HG03378 (cell line): ENCODE data around the gene BPIFA2.

Source experiments
- ATAC-seq: cut with Tn5 transposase; IDR thresholded peaks from one replicate; pipeline ENCODE4 v1.9.1; 2021; ENCODE audit warnings: mild to moderate bottlenecking, moderate library complexity; ENCODE audit not compliant: unreplicated experiment

BPIFA2 gene

GRCh38 chr20:33191955-33192354 lies 24.0 kb downstream of the BPIFA2 start:
- ATAC-seq, result no peak

- ATAC-seq, result no peak
These were observed 25.0 kb downstream of the BPIFA2 start for GRCh38 chr20:33192912-33193501.

DNA sequence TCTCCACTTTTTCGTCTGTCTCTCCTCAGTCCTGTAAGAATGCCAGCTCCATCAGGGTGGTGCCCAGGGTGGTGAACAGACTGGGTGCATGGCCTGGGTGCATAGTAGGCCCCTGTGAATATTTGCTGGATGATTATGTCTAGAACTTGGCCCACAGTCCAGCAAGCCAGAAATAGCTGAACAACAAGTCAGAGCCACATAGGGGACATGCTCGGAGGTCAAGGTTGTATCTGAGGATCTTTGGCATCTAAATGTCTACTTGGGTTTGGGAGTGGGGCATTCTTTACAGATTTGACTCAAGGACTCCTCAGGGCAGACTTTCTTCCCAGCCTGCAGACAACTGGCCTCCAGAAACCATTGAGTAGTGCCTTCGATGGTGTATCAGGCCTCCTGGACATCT lies 31.1 kb downstream of the BPIFA2 start:
- no peak for ATAC-seq

GRCh38 chr20:33202451-33202850 lies 34.5 kb downstream of the BPIFA2 start:
- no peak for ATAC-seq

GRCh38 chr20:33203444-33203843 lies 35.5 kb downstream of the BPIFA2 start:
- ATAC-seq, result no peak

DNA sequence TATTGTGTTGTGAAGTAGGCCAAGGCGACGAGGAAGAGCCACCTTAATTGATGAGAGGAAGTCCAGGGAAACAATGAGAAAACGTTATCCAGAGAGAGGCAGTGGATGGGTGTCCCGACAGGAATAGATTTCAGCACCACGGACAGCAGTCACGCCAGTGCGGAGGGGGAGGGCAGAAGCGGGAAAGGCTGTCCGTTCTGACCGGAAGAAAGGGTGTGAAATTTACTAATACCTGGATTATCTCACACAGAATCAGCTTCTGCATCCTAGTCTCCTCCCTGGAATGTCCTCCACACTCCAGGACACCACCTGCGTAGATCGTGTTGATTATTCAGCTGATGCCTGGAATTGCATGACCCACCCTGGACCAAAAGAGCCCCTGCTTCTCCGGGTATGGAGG lies 41.8 kb downstream of the BPIFA2 start:
- ATAC-seq, result no peak

DNA sequence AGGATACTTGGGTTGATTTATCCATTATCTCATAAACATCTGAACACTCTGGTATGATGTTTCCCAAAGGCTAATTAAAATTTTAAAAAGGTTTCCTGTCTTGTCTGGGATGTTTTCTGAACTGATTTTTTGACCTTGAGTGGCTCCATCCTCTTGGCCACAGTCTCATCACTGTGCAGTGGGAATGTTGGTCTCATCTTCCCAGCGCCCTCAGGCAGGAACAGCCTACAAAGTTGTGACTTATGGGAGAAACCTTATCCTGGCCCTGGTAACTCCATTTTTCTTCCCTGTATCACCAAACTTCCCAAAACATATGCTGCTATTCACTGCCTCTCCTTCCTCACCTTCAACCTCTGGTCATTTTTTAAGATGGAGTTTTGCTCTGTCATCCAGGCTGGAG lies 42.4 kb downstream of the BPIFA2 start:
- ATAC-seq, result no peak

- no peak for ATAC-seq
These were observed 44.0 kb downstream of the BPIFA2 start for GRCh38 chr20:33211817-33212424.

- ATAC-seq, result no peak
These were observed 49.1 kb downstream of the BPIFA2 start, which contains the start of gene BPIFA3 for GRCh38 chr20:33217052-33217451. TSS of gene BPIFA3 (plus strand) at chr20:33217352. CDS start at chr20:33217537, 185 bp downstream.

DNA sequence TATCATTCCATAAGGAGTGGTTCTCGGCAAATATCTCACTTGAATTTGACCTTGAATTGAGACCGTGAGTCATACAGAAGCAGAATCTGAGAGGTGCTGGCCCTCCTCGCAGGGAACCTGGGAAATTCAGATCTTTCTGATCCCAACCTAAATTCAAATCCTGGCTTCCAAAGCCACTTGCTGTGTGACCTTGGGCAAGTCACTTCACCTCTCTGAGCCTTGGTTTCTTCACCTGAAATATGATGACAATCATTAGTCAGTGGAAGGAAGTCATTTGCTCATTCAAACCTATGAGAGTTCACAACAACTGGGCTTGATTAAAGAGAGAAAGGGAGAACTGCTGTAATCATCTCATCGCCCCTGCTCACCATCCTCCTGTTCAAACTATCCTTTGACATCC lies 56.4 kb downstream of the BPIFA2 start:
- no peak for ATAC-seq

GRCh38 chr20:33229843-33230242 lies 61.9 kb downstream of the BPIFA2 start:
- ATAC-seq, result no peak
